Middle frontal gyrus (tissue), 1 donor: Measurements from ENCODE around the gene RHBDL2.
"Not testable (repeated sequence)": the region's sequence is repeated elsewhere in the genome, so short reads cannot be mapped to it uniquely, and the experiment has no call there.

Experiments used
- DNase-seq: peaks from one replicate; pipeline ENCODE4 v3.0.0-alpha.2; 2015; ENCODE audit warnings: low spot score; ENCODE audit errors: extremely low spot score

Gene RHBDL2

DNA sequence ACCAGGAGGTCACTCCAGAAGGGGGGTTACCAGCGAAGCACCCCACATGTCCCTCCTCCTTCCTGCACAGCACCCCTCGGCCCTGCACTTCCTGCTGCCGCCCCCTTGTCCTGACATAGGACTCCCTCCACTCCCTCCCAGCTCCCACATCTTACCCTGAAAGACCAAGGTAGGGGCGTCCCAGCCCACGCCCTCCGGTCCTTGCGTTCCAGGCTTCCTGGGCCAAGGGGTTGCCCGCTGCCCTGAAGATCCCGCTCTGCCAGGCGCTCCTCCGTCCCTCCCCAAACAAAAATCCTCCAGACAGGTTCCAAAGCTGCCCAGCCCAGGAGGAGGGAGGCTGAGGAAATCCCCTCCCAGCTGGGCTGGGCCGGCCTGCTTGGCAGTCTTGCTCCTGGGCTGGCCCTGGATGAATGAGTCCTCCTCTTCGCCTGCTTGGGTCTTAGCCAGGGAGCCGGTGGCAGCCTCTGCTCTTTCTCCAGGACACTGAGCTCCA lies at the start of gene RHBDL2:
Gene RHBDL2, minus strand, starts transcription at position 304 of the 493 bp plus-strand sequence. CDS start 22,618 bp downstream, outside the sequence.
- DNase-seq, result peak; percentile 9

DNA sequence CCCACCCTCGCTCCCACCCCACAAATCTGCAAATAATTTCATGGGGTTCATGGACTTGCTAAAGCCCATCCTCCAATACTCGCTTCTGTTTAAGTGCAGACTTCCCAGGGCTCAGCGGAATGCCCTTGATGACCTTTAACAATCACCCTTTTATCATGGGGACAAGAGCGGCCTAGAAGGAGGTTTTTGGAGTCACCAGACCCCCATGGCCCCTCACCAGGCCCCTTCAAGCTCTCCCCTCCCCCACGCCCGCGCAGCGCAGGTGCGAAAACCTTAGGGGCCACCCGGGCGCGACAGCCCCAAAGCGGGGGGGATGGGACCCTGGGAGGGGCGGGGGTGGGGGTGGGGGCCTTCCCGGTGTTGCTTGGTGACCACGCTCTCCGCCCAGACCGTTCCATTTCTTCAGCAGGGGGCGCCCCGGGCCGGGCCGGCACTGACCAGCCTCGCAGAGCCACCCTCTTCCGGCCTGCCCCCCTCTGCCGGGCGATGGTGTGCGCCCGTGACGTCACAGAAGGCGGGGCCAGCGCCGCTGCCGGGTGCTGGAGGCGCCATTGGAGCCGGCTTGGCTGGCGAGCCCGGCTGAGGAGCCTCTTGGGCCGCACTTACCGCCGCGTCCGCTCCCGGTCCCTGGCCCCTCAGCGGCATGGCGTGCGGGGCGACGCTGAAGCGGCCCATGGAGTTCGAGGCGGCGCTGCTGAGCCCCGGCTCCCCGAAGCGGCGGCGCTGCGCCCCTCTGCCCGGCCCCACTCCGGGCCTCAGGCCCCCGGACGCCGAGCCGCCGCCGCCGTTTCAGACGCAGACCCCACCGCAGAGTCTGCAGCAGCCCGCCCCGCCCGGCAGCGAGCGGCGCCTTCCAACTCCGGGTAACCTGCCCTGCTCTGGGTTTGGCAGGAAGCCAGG lies 49.4 kb upstream of the RHBDL2 start, which contains the start of gene AKIRIN1:
Gene AKIRIN1, plus strand, starts transcription at position 539 of the 900 bp plus-strand sequence. Its CDS starts 105 bp downstream, at position 644.
- DNase-seq, result peak; percentile 94

- no peak for DNase-seq
Observed at GRCh38 chr1:38990386-38990737, 48.7 kb upstream of the RHBDL2 start.

GRCh38 chr1:38989979-38990378 lies 48.3 kb upstream of the RHBDL2 start:
- no peak for DNase-seq

GRCh38 chr1:38979380-38979779 lies 37.8 kb upstream of the RHBDL2 start:
- not testable (repeated sequence) for DNase-seq

DNA sequence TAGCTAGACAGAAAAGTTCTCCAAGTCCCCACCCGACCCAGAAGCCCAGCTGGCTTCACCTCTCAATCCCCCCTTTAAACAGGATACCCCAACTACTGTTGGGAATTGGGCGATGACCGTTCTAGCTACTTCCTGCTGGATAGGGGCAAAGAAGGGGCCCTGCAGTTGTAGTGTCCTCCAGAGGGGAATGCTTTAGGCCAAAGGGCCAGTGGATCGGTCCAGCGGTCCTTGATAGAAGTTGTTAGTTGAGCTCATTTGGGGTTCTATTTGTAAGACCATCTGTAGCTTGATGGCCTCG lies 36.6 kb upstream of the RHBDL2 start:
- not testable (repeated sequence) for DNase-seq

DNA sequence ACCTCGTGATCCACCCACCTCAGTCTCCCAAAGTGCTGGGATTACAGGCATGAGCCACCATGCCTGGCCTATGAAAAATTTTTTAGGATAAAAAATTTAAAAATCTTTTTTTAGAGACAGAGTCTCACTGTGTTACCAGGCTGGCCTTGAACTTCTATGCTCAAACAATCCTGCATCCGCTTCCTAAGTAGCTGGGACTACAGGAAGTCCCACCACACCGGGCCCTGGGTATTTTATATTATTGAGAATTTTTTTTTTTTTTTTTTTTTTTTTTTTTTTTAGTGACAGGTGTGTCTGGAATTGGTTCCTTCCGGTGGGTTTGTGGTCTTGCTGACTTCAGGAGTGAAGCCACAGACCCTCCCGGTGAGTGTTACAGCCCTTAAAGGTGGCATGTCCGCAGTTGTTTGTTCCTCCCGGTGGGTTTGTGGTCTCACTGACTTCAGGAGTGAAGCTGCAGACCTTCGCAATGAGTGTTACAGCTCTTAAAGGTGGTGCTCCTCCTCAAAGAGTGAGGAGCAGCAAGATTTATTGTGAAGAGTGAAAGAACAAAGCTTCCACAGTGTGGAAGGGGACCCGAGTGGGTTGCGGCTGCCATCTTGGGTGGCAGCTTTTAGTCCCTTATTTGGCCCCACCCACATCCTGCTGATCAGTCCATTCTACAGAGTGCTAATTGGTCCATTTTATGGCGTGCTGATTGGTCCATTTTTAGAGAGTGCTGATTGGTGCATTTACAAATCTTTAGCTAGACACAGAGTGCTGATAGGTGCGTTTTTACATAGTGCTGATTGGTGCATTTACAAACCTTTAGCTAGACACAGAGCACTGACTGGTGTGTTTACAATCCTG lies 36.0 kb upstream of the RHBDL2 start:
- DNase-seq, result not testable (repeated sequence)

- no peak for DNase-seq
Observed at GRCh38 chr1:38973659-38974437, 32.2 kb upstream of the RHBDL2 start.

DNA sequence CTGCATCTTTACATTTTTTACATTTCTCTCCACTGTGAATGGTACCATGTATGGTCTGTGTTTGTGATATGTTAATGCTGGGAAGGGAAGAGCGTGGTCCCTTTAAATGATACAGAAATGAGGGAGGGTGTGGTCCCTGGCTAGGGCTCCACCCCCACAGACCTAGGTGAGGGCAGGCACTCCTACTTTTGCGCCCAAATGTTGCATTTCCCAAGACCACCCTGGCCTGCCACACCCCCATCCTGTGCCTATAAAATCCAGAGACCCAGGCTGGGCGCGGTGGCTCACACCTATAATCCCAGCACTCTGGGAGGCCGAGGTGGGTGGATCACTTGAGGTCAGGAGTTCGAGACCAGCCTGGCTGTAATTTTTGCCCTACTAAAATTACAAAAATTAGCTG lies 31.5 kb upstream of the RHBDL2 start:
- not testable (repeated sequence) for DNase-seq

DNA sequence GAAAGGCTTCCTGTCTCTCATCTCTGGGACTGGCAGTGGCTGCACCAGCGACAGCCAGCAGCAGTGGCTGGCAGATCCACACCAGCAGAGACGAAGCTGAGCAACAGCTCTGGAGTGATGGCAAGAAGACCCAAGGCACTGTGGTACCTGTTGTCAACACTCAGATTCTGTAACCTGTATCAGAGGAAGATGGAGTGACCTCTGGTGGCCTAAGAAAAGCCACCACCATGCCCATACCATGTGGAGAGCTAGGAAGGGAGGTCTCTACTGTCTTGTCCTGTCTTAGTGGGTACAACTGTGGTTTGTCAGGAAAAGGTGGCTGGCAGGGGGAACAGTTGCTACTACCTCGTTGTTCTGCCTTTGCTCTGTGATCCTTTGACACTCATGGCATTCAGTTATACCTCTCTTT lies 22.5 kb upstream of the RHBDL2 start:
- no peak for DNase-seq

DNA sequence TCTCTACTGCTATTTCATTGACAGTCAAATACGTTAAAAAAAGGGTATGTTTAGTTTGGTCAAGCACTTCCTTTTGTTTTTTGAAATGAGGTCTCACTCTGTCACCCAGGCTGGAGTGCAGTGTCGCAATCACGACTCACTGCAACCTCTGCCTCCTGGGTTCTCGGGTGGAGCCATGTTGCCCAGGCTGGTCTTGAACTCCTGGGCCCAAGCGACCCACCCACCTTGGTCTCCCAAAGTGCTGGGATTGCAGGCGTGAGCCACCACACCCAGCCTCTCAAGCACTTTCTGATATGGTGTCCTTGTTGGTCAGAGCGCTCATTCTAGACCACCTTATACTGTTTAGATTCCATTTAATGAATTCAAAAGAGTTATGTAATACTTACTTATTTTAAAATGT lies 20.9 kb upstream of the RHBDL2 start:
- DNase-seq, result no peak

GRCh38 chr1:38962113-38962512 lies 20.5 kb upstream of the RHBDL2 start:
- no peak for DNase-seq

DNA sequence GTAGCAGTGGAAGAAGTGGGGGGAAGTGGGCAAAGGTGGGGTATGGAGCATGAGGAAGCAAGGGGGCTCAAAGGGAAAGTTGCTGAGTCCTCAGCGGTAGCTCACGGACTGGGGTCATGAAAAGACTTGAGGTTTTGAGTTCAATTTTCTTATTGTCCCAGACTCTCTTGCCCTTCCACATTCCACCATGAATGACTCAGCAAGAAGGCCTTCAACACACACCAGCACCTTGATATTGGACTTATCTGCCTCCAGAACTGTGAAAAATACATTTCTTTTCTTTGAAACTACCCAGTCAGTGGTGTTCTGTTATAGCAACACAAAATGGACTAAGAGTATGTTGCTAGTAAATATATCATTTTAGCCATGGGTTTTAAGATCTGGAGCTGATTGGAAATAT lies 17.3 kb upstream of the RHBDL2 start:
- no peak for DNase-seq

- DNase-seq, result no peak
Observed at GRCh38 chr1:38953433-38953860, 11.8 kb upstream of the RHBDL2 start.

- DNase-seq, result no peak
Observed at GRCh38 chr1:38950553-38950952, 8.9 kb upstream of the RHBDL2 start.

DNA sequence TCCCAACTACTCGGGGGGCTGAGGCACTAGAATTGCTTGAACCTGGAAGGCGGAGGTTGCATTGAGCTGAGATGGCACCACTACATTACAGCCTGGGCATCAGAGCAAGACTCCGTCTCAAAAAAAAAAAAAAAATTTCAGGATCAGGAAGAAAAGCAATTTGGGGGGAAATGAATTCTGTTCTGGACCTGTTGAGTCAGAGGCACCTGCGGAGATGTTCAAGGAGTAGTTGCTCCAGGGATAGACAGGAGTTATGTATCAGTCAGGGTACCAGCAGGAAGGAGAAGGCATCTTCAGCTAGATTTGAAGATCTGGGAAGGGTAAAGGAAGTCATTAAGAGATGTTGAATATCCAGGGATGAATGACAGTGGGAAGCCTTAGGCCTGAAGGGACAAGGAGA lies 2.9 kb upstream of the RHBDL2 start:
- no peak for DNase-seq

- DNase-seq, result no peak
Observed at GRCh38 chr1:38942664-38943428, 1.2 kb upstream of the RHBDL2 start.

DNA sequence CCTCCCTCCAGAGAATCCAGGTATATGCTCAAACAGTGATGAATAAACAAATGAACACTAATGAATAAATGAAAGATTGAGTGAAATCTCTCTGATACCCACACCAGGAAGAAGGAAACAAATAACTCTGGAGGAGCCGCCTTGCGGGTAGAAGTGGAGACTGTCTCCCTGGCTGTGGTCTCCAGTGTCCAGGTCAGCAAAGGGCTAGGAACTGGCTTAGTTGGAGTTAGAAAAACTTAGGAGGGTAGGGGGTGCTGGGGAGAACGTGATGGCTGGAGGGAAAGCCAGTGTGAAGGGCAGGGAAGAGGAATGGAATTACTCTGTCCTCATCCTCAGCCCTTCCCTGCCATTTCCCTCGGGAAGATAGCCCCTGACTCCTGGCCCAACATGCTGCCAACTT lies 537 bp downstream of the RHBDL2 start:
- DNase-seq, result no peak

DNA sequence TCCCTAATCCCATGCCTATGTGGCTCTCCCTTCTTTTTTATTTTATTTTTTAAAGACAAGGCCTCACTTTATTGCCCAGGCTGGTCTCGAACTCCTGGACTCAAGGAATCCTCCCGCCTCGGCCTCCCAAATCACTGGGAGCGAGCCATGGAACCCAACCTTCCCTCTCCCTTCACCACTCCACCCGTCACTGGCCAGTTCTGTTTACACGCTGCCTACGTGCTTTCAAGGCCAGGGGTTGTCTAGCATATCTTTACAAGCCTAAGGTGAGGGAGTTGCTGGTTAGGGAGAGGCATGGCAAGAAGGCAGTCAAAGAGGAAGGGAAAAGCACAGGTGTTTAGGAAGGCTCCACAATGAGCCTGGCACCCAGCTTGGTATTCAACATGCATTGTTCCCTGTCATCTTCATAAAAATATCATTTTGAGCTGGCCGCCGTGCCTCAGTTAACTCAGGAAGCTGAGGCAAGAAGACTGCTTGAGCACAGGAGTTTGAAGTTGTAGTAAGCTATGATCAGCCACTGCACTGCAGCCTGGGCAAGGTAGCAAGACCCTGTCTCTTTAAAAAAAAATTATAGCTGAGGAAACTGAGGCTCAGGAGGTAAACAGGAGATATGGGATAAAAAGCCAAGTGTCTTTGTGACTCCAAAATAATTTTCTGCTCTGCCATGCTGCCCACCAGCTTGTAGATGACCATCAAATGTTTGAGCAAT lies 1.1 kb downstream of the RHBDL2 start:
- no peak for DNase-seq

DNA sequence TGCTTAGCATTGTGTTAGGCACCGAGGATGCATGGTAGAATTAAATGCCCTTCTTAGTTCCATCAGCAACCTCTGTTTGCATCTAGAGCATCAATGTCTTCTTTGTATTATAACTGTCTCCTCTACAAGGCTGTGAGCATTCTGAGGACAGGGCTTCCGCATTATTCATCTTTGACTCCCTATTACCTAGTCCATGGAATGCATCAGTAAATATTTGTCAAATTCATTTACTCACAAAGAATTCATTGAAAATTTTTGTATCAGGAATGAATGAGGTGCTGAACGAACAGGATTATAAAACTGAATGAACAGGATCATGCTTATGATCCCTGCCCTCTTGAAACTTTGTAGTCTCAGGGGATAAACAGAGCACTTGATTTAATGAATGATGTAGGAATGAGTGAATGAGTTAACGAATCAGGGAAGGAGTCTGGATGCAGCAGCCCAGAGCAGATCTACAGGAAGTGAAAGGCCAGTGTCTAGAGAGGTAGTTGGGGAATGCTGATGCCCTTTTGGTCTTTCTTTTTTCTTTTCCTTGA lies 2.8 kb downstream of the RHBDL2 start:
- DNase-seq, result no peak
